DND-41 (cell line): ENCODE results near the gene CD99L2.

Experiments
- ATAC-seq: fragments of 200-7000 bp; cut with Tn5 transposase; 3 replicates; pipeline ENCODE4 v1.9.1; 2021; ENCODE audit warnings: low read depth; ENCODE audit not compliant: insufficient read depth
- DNase-seq: peaks from one replicate; pipeline ENCODE4 v3.0.0-alpha.2; 2020
- H2AFZ ChIP-seq: 2 replicates; pipeline ENCODE4 v1.6.0; 2012; ENCODE audit warnings: low read depth, low read length
- H3K27ac ChIP-seq: 2 replicates; pipeline ENCODE4 v1.5.1; 2012; ENCODE audit warnings: low read length, inconsistent platforms
- H3K27me3 ChIP-seq: fragments of 200-600 bp; sonication (generic); 2 replicates; pipeline ENCODE4 v1.6.0; 2012; ENCODE audit warnings: low read length, mild to moderate bottlenecking, inconsistent platforms; ENCODE audit not compliant: insufficient read depth, poor library complexity
- H3K36me3 ChIP-seq: 2 replicates; pipeline ENCODE4 v1.5.1; 2012; ENCODE audit warnings: low read length, inconsistent platforms; ENCODE audit not compliant: insufficient read depth
- H3K4me1 ChIP-seq: 2 replicates; pipeline ENCODE4 v1.5.1; 2012; ENCODE audit warnings: mild to moderate bottlenecking, low read length; ENCODE audit not compliant: insufficient read depth
- H3K4me2 ChIP-seq: 2 replicates; pipeline ENCODE4 v1.6.0; 2012; ENCODE audit warnings: mild to moderate bottlenecking, moderate library complexity, low read length, inconsistent platforms; ENCODE audit not compliant: insufficient read depth
- H3K4me3 ChIP-seq, 2 experiments: fragments of 200-600 bp in 1 of 2; shearing (Covaris generic) in 1 of 2; 2 replicates each; pipeline ENCODE4 v1.5.1; 2012 to 2016; ENCODE audit warnings: inconsistent platforms in 2 of 2, low read length in 2 of 2, mild to moderate bottlenecking in 2 of 2, low read depth in 1 of 2, moderate library complexity in 1 of 2
- H3K79me2 ChIP-seq: 2 replicates; pipeline ENCODE4 v1.6.0; 2012; ENCODE audit warnings: low read length, inconsistent platforms; ENCODE audit not compliant: insufficient read depth
- H3K9ac ChIP-seq: 2 replicates; pipeline ENCODE4 v1.6.0; 2012; ENCODE audit warnings: low read depth, mild to moderate bottlenecking, inconsistent platforms, low read length, moderate library complexity
- H3K9me3 ChIP-seq: 2 replicates; pipeline ENCODE4 v1.5.1; 2012; ENCODE audit warnings: low read length, moderate library complexity, mild to moderate bottlenecking, inconsistent platforms; ENCODE audit not compliant: insufficient read depth, severe bottlenecking
- H4K20me1 ChIP-seq: 2 replicates; pipeline ENCODE4 v1.6.0; 2012; ENCODE audit warnings: low read length; ENCODE audit not compliant: insufficient read depth
- CTCF ChIP-seq: IDR thresholded peaks from 2 replicates; pipeline ENCODE4 v1.5.1; 2012; ENCODE audit warnings: borderline replicate concordance, low read length, moderate library complexity, mild to moderate bottlenecking; ENCODE audit not compliant: poor library complexity, severe bottlenecking; ENCODE audit errors: extremely low read depth
- EZH2 ChIP-seq: IDR thresholded peaks from 3 replicates; pipeline ENCODE4 v1.6.1; 2012; ENCODE audit warnings: borderline replicate concordance, low read depth, mild to moderate bottlenecking, moderate library complexity, low read length, inconsistent platforms; ENCODE audit not compliant: severe bottlenecking

The CD99L2 gene

GRCh38 chrX:150765237-150765636 is 133.2 kb downstream of the CD99L2 start:
- Histone ChIP-seq H3K4me3 (no peak overlapping the region), H3K4me2 (no peak overlapping the region), H3K9me3 (no peaks in the 10 kb centered on the region), H3K36me3 (peaks cover 24% of the 10 kb centered on the region; the same call in 1 of the 2 replicates), H3K79me2 (no peaks in the 10 kb centered on the region), H3K9ac (no peak overlapping the region), H3K27ac (no peak overlapping the region), H4K20me1 (no peaks in the 10 kb centered on the region), H3K4me1 (no peaks in the 10 kb centered on the region), H2AFZ (no peak overlapping the region), H3K27me3 (no peaks in the 10 kb centered on the region)
- DNase-seq (no peak), ATAC-seq (no peak)
- TF ChIP-seq CTCF (no peak), EZH2 (no peak)

GRCh38 chrX:150763810-150764209 is 134.7 kb downstream of the CD99L2 start:
- Histone ChIP-seq H3K79me2 (no peaks in the 10 kb centered on the region), H3K36me3 (peaks cover 35% of the 10 kb centered on the region), H3K27ac (no peak overlapping the region), H2AFZ (no peak overlapping the region), H3K4me1 (no peaks in the 10 kb centered on the region), H4K20me1 (no peaks in the 10 kb centered on the region), H3K4me2 (no peak overlapping the region), H3K9ac (no peak overlapping the region), H3K4me3 (no peak overlapping the region), H3K27me3 (no peaks in the 10 kb centered on the region), H3K9me3 (no peaks in the 10 kb centered on the region)
- DNase-seq, result no peak
- no peak for TF ChIP-seq EZH2
- no peak for TF ChIP-seq CTCF
- ATAC-seq, result no peak

- ATAC-seq (no peak), DNase-seq (no peak)
- no peak overlapping the region for H2AFZ ChIP-seq
- H3K79me2 ChIP-seq, result no peaks in the 10 kb centered on the region
- no peak overlapping the region for H3K4me3 ChIP-seq
- no peaks in the 10 kb centered on the region for H4K20me1 ChIP-seq
- TF ChIP-seq EZH2, result no peak
- H3K4me2 ChIP-seq, result no peak overlapping the region
- H3K27ac ChIP-seq, result no peak overlapping the region
- no peaks in the 10 kb centered on the region for H3K27me3 ChIP-seq
- H3K9ac ChIP-seq, result no peak overlapping the region
- H3K4me1 ChIP-seq, result no peaks in the 10 kb centered on the region
- peaks cover 36% of the 10 kb centered on the region for H3K36me3 ChIP-seq
- H3K9me3 ChIP-seq, result no peaks in the 10 kb centered on the region
Observed at GRCh38 chrX:150763303-150763797, 135.1 kb downstream of the CD99L2 start.

- no peaks in the 10 kb centered on the region for H4K20me1 ChIP-seq
- no peak for ATAC-seq
- H3K4me1 ChIP-seq, result no peaks in the 10 kb centered on the region
- H3K9me3 ChIP-seq, result no peaks in the 10 kb centered on the region
- TF ChIP-seq CTCF (no peak), EZH2 (no peak)
- H3K36me3 ChIP-seq, result peaks cover 43% of the 10 kb centered on the region
- H2AFZ ChIP-seq, result no peak overlapping the region
- no peak overlapping the region for H3K27ac ChIP-seq
- DNase-seq, result no peak
- H3K9ac ChIP-seq, result no peak overlapping the region
- H3K79me2 ChIP-seq, result no peaks in the 10 kb centered on the region
- no peaks in the 10 kb centered on the region for H3K27me3 ChIP-seq
- no peak overlapping the region for H3K4me3 ChIP-seq
- no peak overlapping the region for H3K4me2 ChIP-seq
Observed at GRCh38 chrX:150762258-150763165, 136.0 kb downstream of the CD99L2 start.
